IMR-90 (cell line): ENCODE data around the gene UNC5A. TPM values are rescaled to one million over a fixed set of nuclear protein-coding genes. Genes with fewer than 3 reads are reported as not detected.

Source experiments
- ATAC-seq: fragments of 200-7000 bp; cut with Tn5 transposase; 2 replicates; pipeline ENCODE4 v1.9.1; 2020; ENCODE audit warnings: low read depth, mild to moderate bottlenecking, moderate library complexity
- BruUV-seq: library from RNA; stranded (reverse); fragments of 400-500 nt; replicated peaks from 2 replicates; lab custom pipeline; 2021; lab: Mats Ljungman, UMichigan
- CTCF ChIA-PET: fragments of 300-600 bp; formaldehyde crosslinking; extraction: SDS; loops from one replicate; lab custom pipeline; 2021; ENCODE audit warnings: antibody characterized with exemption; lab: Yijun Ruan, JAX
- POLR2A ChIA-PET: fragments of 300-600 bp; sonication (Branson Sonifier 250); formaldehyde crosslinking; loops from one replicate; lab custom pipeline; 2022; ENCODE audit warnings: antibody characterized with exemption; ENCODE audit not compliant: unreplicated experiment; lab: Charles Lee
- DNase-seq: peaks from one replicate; pipeline ENCODE4 v3.0.0; 2013
- H2AFZ ChIP-seq: replicated peaks from 2 replicates; pipeline ENCODE3; 2013; ENCODE audit warnings: low read length, mild to moderate bottlenecking; ENCODE audit not compliant: poor library complexity
- H2AK5ac ChIP-seq: 2 replicates; pipeline ENCODE4 v1.6.1; 2013; ENCODE audit warnings: low read depth, low read length, inconsistent platforms
- H2AK9ac ChIP-seq: replicated peaks from 2 replicates; pipeline ENCODE3; 2013; ENCODE audit warnings: mild to moderate bottlenecking, low read depth, low read length, moderate library complexity; ENCODE audit not compliant: poor library complexity
- H2BK120ac ChIP-seq: 2 replicates; pipeline ENCODE4 v1.6.1; 2013; ENCODE audit warnings: low read depth, low read length, inconsistent platforms
- H2BK15ac ChIP-seq: 3 replicates; pipeline ENCODE4 v1.6.1; 2013; ENCODE audit warnings: low read depth, low read length, inconsistent platforms
- H2BK20ac ChIP-seq: 2 replicates; pipeline ENCODE4 v1.6.1; 2013; ENCODE audit warnings: low read depth, mild to moderate bottlenecking, inconsistent platforms, low read length, moderate library complexity
- H2BK5ac ChIP-seq: 2 replicates; pipeline ENCODE4 v1.6.1; 2013; ENCODE audit warnings: mild to moderate bottlenecking, low read depth, low read length, inconsistent platforms; ENCODE audit not compliant: poor library complexity, severe bottlenecking
- H3K14ac ChIP-seq: replicated peaks from 2 replicates; pipeline ENCODE4 v1.6.1; 2013; ENCODE audit warnings: low read depth, low read length, inconsistent platforms
- H3K18ac ChIP-seq: 2 replicates; pipeline ENCODE4 v1.6.1; 2013; ENCODE audit warnings: low read depth, low read length, control low read depth
- H3K23ac ChIP-seq: 2 replicates; pipeline ENCODE4 v1.6.1; 2013; ENCODE audit warnings: low read depth, low read length, inconsistent platforms
- H3K27ac ChIP-seq: 2 replicates; pipeline ENCODE4 v1.5.1; 2013; ENCODE audit warnings: mild to moderate bottlenecking, control low read depth, low read length; ENCODE audit not compliant: insufficient read depth
- H3K27me3 ChIP-seq: 2 replicates; pipeline ENCODE4 v1.6.1; 2013; ENCODE audit warnings: low read length; ENCODE audit not compliant: control insufficient read depth, insufficient read depth
- H3K36me3 ChIP-seq: 2 replicates; pipeline ENCODE4 v1.6.1; 2013; ENCODE audit warnings: low read length, mixed read lengths; ENCODE audit not compliant: control insufficient read depth, insufficient read depth
- H3K4ac ChIP-seq: 2 replicates; pipeline ENCODE4 v1.6.1; 2013; ENCODE audit warnings: low read depth, low read length, inconsistent platforms
- H3K4me1 ChIP-seq: 2 replicates; pipeline ENCODE4 v1.6.1; 2013; ENCODE audit warnings: low read length, mixed read lengths; ENCODE audit not compliant: control insufficient read depth, insufficient read depth
- H3K4me2 ChIP-seq: 2 replicates; pipeline ENCODE4 v1.6.1; 2013; ENCODE audit warnings: low read depth, mild to moderate bottlenecking, control low read depth, low read length, moderate library complexity
- H3K4me3 ChIP-seq: 2 replicates; pipeline ENCODE4 v1.5.1; 2013; ENCODE audit warnings: low read depth, mild to moderate bottlenecking, control low read depth, low read length, moderate library complexity; ENCODE audit not compliant: insufficient read depth
- H3K56ac ChIP-seq: 2 replicates; pipeline ENCODE4 v1.6.1; 2013; ENCODE audit warnings: low read length, inconsistent platforms; ENCODE audit not compliant: insufficient read depth; ENCODE audit errors: extremely low read depth
- H3K79me1 ChIP-seq, 2 experiments: 2 replicates each; pipeline ENCODE4 v1.6.1; 2013; ENCODE audit warnings: low read length in 2 of 2, inconsistent platforms in 1 of 2, low read depth in 1 of 2
- H3K9ac ChIP-seq: 2 replicates; pipeline ENCODE4 v1.6.1; 2013; ENCODE audit warnings: low read depth, low read length, control low read depth
- H3K9me1 ChIP-seq: 2 replicates; pipeline ENCODE4 v1.6.1; 2013; ENCODE audit warnings: low read length, inconsistent platforms; ENCODE audit not compliant: insufficient read depth
- H3K9me3 ChIP-seq: 2 replicates; pipeline ENCODE4 v1.6.1; 2013; ENCODE audit warnings: low read length; ENCODE audit not compliant: control insufficient read depth, insufficient read depth
- H4K20me1 ChIP-seq: 2 replicates; pipeline ENCODE4 v1.6.1; 2013; ENCODE audit warnings: low read length, inconsistent platforms; ENCODE audit not compliant: insufficient read depth
- H4K5ac ChIP-seq: 2 replicates; pipeline ENCODE4 v1.6.1; 2013; ENCODE audit warnings: mild to moderate bottlenecking, low read depth, low read length, control low read depth
- H4K8ac ChIP-seq, 2 experiments: 2 replicates each; pipeline ENCODE4 v1.6.1; 2013; ENCODE audit warnings: low read depth in 2 of 2, low read length in 2 of 2, control low read depth in 1 of 2, inconsistent platforms in 1 of 2
- H4K91ac ChIP-seq: 2 replicates; pipeline ENCODE4 v1.6.1; 2013; ENCODE audit warnings: low read depth, low read length, inconsistent platforms; ENCODE audit not compliant: insufficient read depth
- BHLHE40 ChIP-seq: fragments of 150-350 bp; IDR thresholded peaks from 2 replicates; pipeline ENCODE4 v1.6.1; 2016; ENCODE audit warnings: mild to moderate bottlenecking, low read depth, low read length
- CHD1 ChIP-seq: IDR thresholded peaks from 2 replicates; pipeline ENCODE4 v1.6.1; 2012; ENCODE audit warnings: low read depth, low read length, improper control_type of control experiment
- CTCF ChIP-seq: conservative IDR thresholded peaks from 2 replicates; pipeline ENCODE4 v1.5.1; 2012; ENCODE audit warnings: mild to moderate bottlenecking, low read depth, low read length, improper control_type of control experiment
- ELK1 ChIP-seq: fragments of 150-350 bp; IDR thresholded peaks from 2 replicates; pipeline ENCODE4 v1.6.1; 2016; ENCODE audit warnings: low read depth, mild to moderate bottlenecking, low read length, moderate library complexity, borderline replicate concordance
- MAFK ChIP-seq: IDR thresholded peaks from 2 replicates; pipeline ENCODE4 v1.6.1; 2012; ENCODE audit warnings: low read depth, low read length, improper control_type of control experiment
- MAZ ChIP-seq: IDR thresholded peaks from 2 replicates; pipeline ENCODE4 v1.6.1; 2012; ENCODE audit warnings: low read depth, mild to moderate bottlenecking, low read length, improper control_type of control experiment, moderate library complexity, borderline replicate concordance
- NFE2L2 ChIP-seq: fragments of 150-350 bp; IDR thresholded peaks from 2 replicates; pipeline ENCODE4 v1.6.1; 2016; ENCODE audit warnings: low read depth, mild to moderate bottlenecking, low read length
- RAD21 ChIP-seq: IDR thresholded peaks from 2 replicates; pipeline ENCODE4 v1.6.1; 2012; ENCODE audit warnings: low read length, improper control_type of control experiment
- RFX5 ChIP-seq: IDR thresholded peaks from 2 replicates; pipeline ENCODE4 v1.8.0; 2012; ENCODE audit warnings: low read depth, mild to moderate bottlenecking, low read length, moderate library complexity
- SMC3 ChIP-seq: fragments of 150-350 bp; IDR thresholded peaks from 2 replicates; pipeline ENCODE4 v1.6.1; 2016; ENCODE audit warnings: low read depth, mild to moderate bottlenecking, antibody characterized with exemption, low read length, moderate library complexity
- WGBS, 2 experiments: methylation state at CpG; one replicate each; pipeline versions ENCODE4 v1.1.5 to v1.1.7; 2013; ENCODE audit warnings: missing lambda C conversion rate in 2 of 2; ENCODE audit not compliant: insufficient read length in 1 of 2; ENCODE audit errors: extremely low coverage in 2 of 2; 5-methylcytosine and 5-hydroxymethylcytosine counted together
- dilution Hi-C: fragments of 300-500 bp; cut with HindIII; formaldehyde crosslinking; loops from one replicate; pipeline ENCODE4 v1.14.3; 2018; ENCODE audit warnings: low sequenced_read_pairs; ENCODE audit not compliant: unreplicated experiment
- in situ Hi-C: fragments of 300-500 bp; cut with MboI; formaldehyde crosslinking; loops from 3 replicates; pipeline ENCODE4 v1.14.3; 2019; ENCODE audit warnings: low sequenced_read_pairs, inconsistent platforms, mixed read lengths
- intact Hi-C: fragments of 100-400 bp; cut with micrococcal nuclease; formaldehyde crosslinking; loops from 2 replicates; pipeline ENCODE4 v1.10.0; 2022
- polyA plus RNA-seq, 3 experiments: library from polyadenylated mRNA; depleted of rRNA; stranded (reverse); fragments of >200 nt; gene quantifications; 2 replicates each; pipeline ENCODE4 v1.2.3, GENCODE V29; 2012; ENCODE audit warnings: low replicate concordance in 1 of 3
- total RNA-seq: library from RNA; depleted of rRNA; stranded (reverse); fragments of >200 nt; gene quantifications from 2 replicates; pipeline ENCODE4 v1.2.3, GENCODE V29; 2012

The UNC5A gene
- total and polyA plus RNA-seq, 2 of the 4 experiments (the other 2 are of a cell fraction), result not detected

DNA sequence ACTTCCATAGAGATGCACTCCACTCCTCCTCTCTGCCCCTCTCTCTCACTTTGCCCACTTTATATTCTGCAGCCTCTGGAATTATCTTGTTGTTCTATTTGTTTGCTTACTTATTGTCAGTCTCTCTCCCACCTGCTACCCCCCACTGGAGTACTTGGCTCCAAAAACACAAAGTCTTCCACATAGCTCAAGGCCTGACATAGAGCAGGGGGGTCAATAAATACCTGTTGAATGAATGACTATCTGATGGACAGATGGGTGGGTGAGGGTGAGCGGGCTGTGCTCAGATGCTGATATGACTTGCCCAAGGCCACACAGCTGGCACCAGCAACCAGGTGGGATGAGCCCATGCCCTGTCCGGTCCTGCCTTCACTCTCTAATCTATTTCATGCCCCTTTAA lies 13.4 kb upstream of the UNC5A start:
- CTCF ChIA-PET, result interaction anchor here (0.6 kb wide), 2 partner anchors 76 to 1751 kb away, joined by 4 to 5 read pairs; no protein-coding TSS in a partner anchor
- Histone ChIP-seq H2BK15ac (no peak overlapping the region), H4K8ac (no peak overlapping the region), H4K5ac (no peak overlapping the region), H3K9me3 (no peaks in the 10 kb centered on the region), H3K4me3 (no peak overlapping the region), H3K14ac (no peak overlapping the region), H2BK5ac (no peak overlapping the region), H3K36me3 (no peaks in the 10 kb centered on the region), H3K27me3 (peaks cover 52% of the 10 kb centered on the region), H3K79me1 (no peaks in the 10 kb centered on the region), H2BK120ac (no peak overlapping the region), H3K23ac (no peak overlapping the region), H3K4me1 (no peaks in the 10 kb centered on the region), H4K20me1 (no peaks in the 10 kb centered on the region), H3K56ac (no peak overlapping the region), H3K4ac (no peak overlapping the region), H2AK5ac (no peak overlapping the region), H3K18ac (no peak overlapping the region), H3K27ac (no peak overlapping the region), H4K91ac (no peak overlapping the region), H2BK20ac (no peak overlapping the region), H3K4me2 (no peak overlapping the region), H2AFZ (no peak overlapping the region), H2AK9ac (no peak overlapping the region), H3K9me1 (no peaks in the 10 kb centered on the region; the same call in 1 of the 2 replicates), H3K9ac (no peak overlapping the region)
- BruUV-seq, result no TSS peak
- no peak for TF ChIP-seq CHD1
- TF ChIP-seq NFE2L2, result no peak
- no peak for TF ChIP-seq CTCF
- no peak for TF ChIP-seq MAFK
- TF ChIP-seq SMC3, result no peak
- TF ChIP-seq MAZ, result no peak
- TF ChIP-seq RFX5, result no peak
- no peak for TF ChIP-seq RAD21
- TF ChIP-seq BHLHE40, result no peak
- TF ChIP-seq ELK1, result no peak
- dilution Hi-C loops, result no loop called here
- POLR2A ChIA-PET, result no interaction called here
- no peak for DNase-seq
- ATAC-seq, result no peak
- intact Hi-C loops, result no loop called here
- WGBS, 2 experiments, result no CpG with 5 or more reads among the region's 2 CpGs
- in situ Hi-C loops, result no loop called here
